Heart left ventricle (tissue), 16 donors: ENCODE results near the gene EPG5. TPM values are rescaled to one million over a fixed set of nuclear protein-coding genes. Genes with fewer than 3 reads are reported as not detected.

Experiments
- ATAC-seq, 4 donors: fragments of 200-7000 bp; cut with Tn5 transposase; one replicate each; pipeline ENCODE4 v1.9.1; 2020 to 2022; ENCODE audit warnings: moderate library complexity in 4 of 4, mild to moderate bottlenecking in 3 of 4, moderate number of reproducible peaks in 1 of 4
- DNase-seq, 5 donors: peaks; one replicate each; pipeline ENCODE4 v3.0.0-alpha.2; 2020
- H3K27ac ChIP-seq, 12 donors: fragments of 200-600 bp; sonication (generic) in 4 of 12; one replicate each; pipeline versions ENCODE4 v1.5.0 to v1.8.0; 2016 to 2022; ENCODE audit warnings: mild to moderate bottlenecking in 2 of 12
- H3K27me3 ChIP-seq, 9 donors: fragments of 200-600 bp; sonication (generic) in 2 of 9; one replicate each; pipeline versions ENCODE4 v1.5.1 to v1.8.0; 2016 to 2022; ENCODE audit warnings: mild to moderate bottlenecking in 3 of 9
- H3K36me3 ChIP-seq, 9 donors: fragments of 200-600 bp; sonication (generic) in 2 of 9; one replicate each; pipeline versions ENCODE4 v1.5.0 to v1.8.0; 2018 to 2022; ENCODE audit warnings: mild to moderate bottlenecking in 2 of 9
- H3K4me1 ChIP-seq, 12 donors: fragments of 200-600 bp; sonication (generic) in 4 of 12; one replicate each; pipeline versions ENCODE4 v1.5.0 to v1.8.0; 2016 to 2022; ENCODE audit warnings: mild to moderate bottlenecking in 3 of 12
- H3K4me3 ChIP-seq, 12 donors: fragments of 200-600 bp; sonication (generic) in 4 of 12; one replicate each; pipeline versions ENCODE4 v1.5.0 to v1.8.0; 2017 to 2022; ENCODE audit warnings: mild to moderate bottlenecking in 9 of 12, moderate library complexity in 4 of 12
- H3K9me3 ChIP-seq, 12 donors: fragments of 200-600 bp; sonication (generic) in 4 of 12; one replicate each; pipeline versions ENCODE4 v1.5.0 to v1.8.0; 2016 to 2022; ENCODE audit warnings: mild to moderate bottlenecking in 1 of 12
- CTCF ChIP-seq, 12 donors: fragments of 200-600 bp; sonication (generic) in 4 of 12; IDR thresholded peaks; one replicate each; pipeline versions ENCODE4 v1.5.0 to v1.8.0; 2018 to 2022; ENCODE audit warnings: antibody characterized with exemption in 12 of 12, mild to moderate bottlenecking in 5 of 12
- POLR2A ChIP-seq, 2 donors: fragments of 450-650 bp; IDR thresholded peaks; one replicate each; pipeline ENCODE4 v1.6.1; 2017; ENCODE audit warnings: antibody characterized with exemption in 2 of 2, mild to moderate bottlenecking in 2 of 2, moderate library complexity in 2 of 2
- WGBS, 4 donors: extraction: QIAGEN DNeasy Blood & Tissue Kit in 2 of 4; methylation state at CpG; one replicate each; pipeline versions ENCODE4 v1.1.5 to v1.1.7; 2013 to 2018; 5-methylcytosine and 5-hydroxymethylcytosine counted together
- intact Hi-C, 10 donors: fragments of 100-400 bp; cut with DNase I; formaldehyde crosslinking; loops; one replicate each; pipeline versions ENCODE4 v1.11.1 to v1.14.2; 2022
- polyA plus RNA-seq, 2 donors: library from polyadenylated mRNA; stranded (reverse); fragments of 200-250 nt; gene quantifications; one replicate each; pipeline ENCODE4 v1.2.3, GENCODE V29; 2013
- total RNA-seq, 9 donors: library from RNA; depleted of rRNA in 2 of 9; stranded (reverse); fragments of >200 nt in 2 of 9; fragmentation: NEBNext Ultra II Directional in 3 of 9; extraction: Animal tissue kit (Norgen Biotek cat#: 25700) in 3 of 9; gene quantifications; one replicate each; pipeline versions ENCODE4 v1.1.0 to v1.2.4, GENCODE V29; 2016 to 2023
- donor health status: ischemic (EF 13 %, LVEDD 7.1; RV severe dilation, severe dysfunction).
- donor health status: healthy with polysubstance abuse.
- donor health status: DM: no; HTN: yes; CAD: no.
- donor health status: DM: no; HTN: no; CAD: no.
- donor health status: ischemic (EF 25% LVEDD 6.9; RV normal size, moderate dysfunction).
- donor health status: ischemic (EF 25% LVEDD 5.7; RV mildly dilated, moderate dysfunction).
- donor health status: healthy.
- donor health status: DM: yes; HTN: yes; CAD: no.
- donor health status: ischemic (EF 35%, LVEDD 5.7; RV mildly dilated, moderate dysfunction).
- donor health status: nonischemic (EF 11% LVEDD 7.7; RV severe dilation, severe dysfunction).
- donor health status: DM: yes; HTN: yes; CAD: no.
- donor health status: PGD.
- donor health status: ischemic (EF 29% LVEDD 5.4; RV normal size, mild dysfunction).
- donor health status: nonischemic (EF 23%, LVEDD 6.1; RV moderate dilation, normal function).

The EPG5 gene
- total and polyA plus RNA-seq, 11 donors, result 7.9 to 37.8 (median 23.5) TPM

DNA sequence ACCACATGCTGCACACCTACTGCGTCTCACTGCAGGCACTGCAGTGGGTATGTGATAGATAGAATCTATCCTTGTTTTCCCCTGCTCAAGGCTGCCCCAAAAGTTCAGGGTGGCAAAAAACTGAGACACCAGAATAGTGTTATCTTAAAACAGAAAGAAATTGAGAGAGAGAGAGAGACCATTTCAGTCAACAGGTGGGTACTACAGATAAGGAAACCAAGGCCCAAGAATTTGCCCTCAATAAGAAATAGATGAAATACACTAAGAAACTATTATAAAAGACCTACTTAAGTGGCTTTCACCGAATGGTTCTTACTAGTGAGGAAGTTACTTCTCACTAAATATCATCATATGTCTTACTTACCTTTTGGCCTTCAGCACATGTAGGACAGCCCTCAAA is 27.9 kb downstream of the EPG5 start:
- H3K9me3 ChIP-seq, result no peaks in the 10 kb centered on the region
- DNase-seq (no peak), ATAC-seq (no peak)
- WGBS, 4 donors, result 93 to 100% (median 96%) methylated on average over 2 of the region's 2 CpGs
- no peaks in the 10 kb centered on the region for H3K4me1 ChIP-seq
- TF ChIP-seq POLR2A (IDR thresholded peaks at IDR 0.05), result no peak
- TF ChIP-seq CTCF (IDR thresholded peaks at IDR 0.05), result no peak
- H3K4me3 ChIP-seq, result no peak overlapping the region
- H3K27me3 ChIP-seq, result no peaks in the 10 kb centered on the region
- H3K27ac ChIP-seq, result no peak overlapping the region
- intact Hi-C loops, result loop anchor here in 1 of 10 donors (10.0 kb wide), 1 partner anchor 136 kb away; the partner anchor contains the start of gene PSTPIP2
- peaks cover 0 to 99% (median 93%) of the 10 kb centered on the region in 9 donors for H3K36me3 ChIP-seq

- 61 to 92% (median 75%) methylated on average over 2 of the region's 2 CpGs for WGBS, 4 donors
- TF ChIP-seq CTCF (IDR thresholded peaks at IDR 0.05) (no peak), POLR2A (IDR thresholded peaks at IDR 0.05) (no peak)
- DNase-seq (no peak), ATAC-seq (no peak)
- no peak overlapping the region for H3K4me3 ChIP-seq
- no peaks in the 10 kb centered on the region for H3K9me3 ChIP-seq
- intact Hi-C loops, result loop anchor here in 1 of 10 donors (10.0 kb wide), 1 partner anchor 136 kb away; the partner anchor contains the start of gene PSTPIP2
- H3K27ac ChIP-seq, result no peak overlapping the region
- no peaks in the 10 kb centered on the region for H3K4me1 ChIP-seq
- peaks cover 0 to 99% (median 93%) of the 10 kb centered on the region in 9 donors for H3K36me3 ChIP-seq
- no peaks in the 10 kb centered on the region for H3K27me3 ChIP-seq
Observed at GRCh38 chr18:45938488-45938935, 28.6 kb downstream of the EPG5 start.

DNA sequence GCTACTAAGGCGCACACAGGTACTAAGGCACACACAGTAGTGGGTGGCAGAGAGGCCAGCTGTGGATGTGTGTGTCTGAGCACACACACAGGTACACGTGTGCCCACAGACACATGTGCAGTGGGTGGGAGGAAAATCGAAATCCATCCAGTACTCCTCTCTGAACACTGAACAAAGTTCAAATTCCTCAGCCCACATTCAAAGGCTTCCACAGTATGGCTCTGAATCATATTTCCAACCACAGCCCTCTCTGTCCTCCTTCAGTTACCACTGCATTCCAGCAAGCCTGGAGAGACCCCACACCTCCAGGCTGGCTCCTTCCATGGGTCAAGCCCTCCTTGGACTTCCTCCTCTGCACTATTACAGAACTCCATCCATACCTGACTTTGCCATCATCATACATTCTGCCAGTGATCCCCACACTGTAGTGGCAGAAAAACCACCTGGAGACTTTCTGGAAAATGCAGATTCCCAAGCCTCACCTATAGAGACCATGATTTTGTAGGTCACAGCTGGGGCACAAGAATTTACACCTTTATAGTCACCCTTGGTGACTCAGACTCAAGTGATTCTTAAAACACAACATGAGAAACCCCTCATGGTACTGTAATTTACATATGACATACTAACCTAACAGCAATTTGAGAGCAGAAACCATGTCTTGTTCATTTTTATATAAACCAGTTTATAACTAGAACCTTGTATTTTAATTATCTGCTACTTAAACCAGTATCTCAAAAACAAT is 31.4 kb downstream of the EPG5 start:
- ATAC-seq, result no peak
- TF ChIP-seq CTCF (IDR thresholded peaks at IDR 0.05) (no peak), POLR2A (IDR thresholded peaks at IDR 0.05) (no peak)
- intact Hi-C loops, result loop anchor here in 1 of 10 donors (10.0 kb wide), 1 partner anchor 139 kb away; the partner anchor contains the start of gene PSTPIP2
- WGBS, 4 donors, result 85 to 97% (median 88%) methylated on average over 3 of the region's 3 CpGs
- no peak overlapping the region for H3K27ac ChIP-seq
- DNase-seq, result no peak
- peaks cover 0 to 14% (median 0%) of the 10 kb centered on the region in 12 donors for H3K4me1 ChIP-seq
- H3K36me3 ChIP-seq, result peaks cover 0 to 97% (median 90%) of the 10 kb centered on the region in 9 donors
- no peaks in the 10 kb centered on the region for H3K9me3 ChIP-seq
- no peaks in the 10 kb centered on the region for H3K27me3 ChIP-seq
- H3K4me3 ChIP-seq, result no peak overlapping the region

DNA sequence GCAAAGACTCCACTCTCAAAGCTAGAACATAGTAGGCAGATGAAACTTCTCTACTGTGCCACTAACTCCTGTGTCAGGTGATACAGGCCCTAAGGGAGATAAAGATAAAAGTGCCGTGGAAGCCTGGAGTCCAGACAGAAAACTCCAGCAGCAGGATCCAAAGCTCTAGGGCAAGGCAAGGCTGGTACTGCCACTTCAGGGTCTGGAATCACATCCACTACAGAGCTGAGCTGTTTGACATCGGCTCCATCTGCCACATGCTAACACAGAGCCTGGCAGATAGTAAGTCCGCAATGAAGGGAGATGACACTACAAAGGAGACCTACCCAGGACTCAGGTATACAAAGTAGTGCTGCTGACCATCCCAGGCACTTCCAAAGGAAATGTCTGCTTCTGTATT is 34.4 kb downstream of the EPG5 start:
- peaks cover 0 to 97% (median 90%) of the 10 kb centered on the region in 9 donors for H3K36me3 ChIP-seq

More for the DNA sequence above, 34.4 kb downstream of the EPG5 start:
- H3K9me3 ChIP-seq, result no peaks in the 10 kb centered on the region
- peak; percentile 19 to 64 (median 43) for ATAC-seq
- H3K4me1 ChIP-seq, result peaks cover 0 to 16% (median 0%) of the 10 kb centered on the region in 12 donors
- H3K27me3 ChIP-seq, result no peaks in the 10 kb centered on the region
- 52 to 65% (median 58%) methylated on average over 3 of the region's 3 CpGs for WGBS, 4 donors
- H3K27ac ChIP-seq, result peak overlapping the region in 4 of 12 donors; percentile 3 to 88 (median 26)
- no peak overlapping the region for H3K4me3 ChIP-seq
- no peak for TF ChIP-seq CTCF (IDR thresholded peaks at IDR 0.05)
- no peak for TF ChIP-seq POLR2A (IDR thresholded peaks at IDR 0.05)
- intact Hi-C loops, result loop anchor here in 2 of 10 donors (5.0 to 10.0 kb wide), 2 partner anchors 35 to 142 kb away; partner anchors contain the start of genes EPG5 (in 1 of the 2) and PSTPIP2 (in 1 of the 2)
- DNase-seq, result peak in 1 of 5 donors; percentile 28
